Osteocyte (in vitro differentiated cells): ENCODE measurements around the gene VAPA. TPM values are rescaled to one million over a fixed set of nuclear protein-coding genes. Genes with fewer than 3 reads are reported as not detected.

Experiments used
- DNase-seq: peaks from one replicate; pipeline ENCODE4 v3.0.0; 2021; ENCODE audit warnings: mixed read lengths; ENCODE audit not compliant: unreplicated experiment; ENCODE audit errors: extremely low spot score
- H3K27ac Mint-ChIP-seq: one replicate; pipeline ENCODE4 v1.8.0; 2021; ENCODE audit warnings: mild to moderate bottlenecking, mixed read lengths; ENCODE audit not compliant: unreplicated experiment
- H3K27me3 Mint-ChIP-seq: one replicate; pipeline ENCODE4 v1.8.0; 2021; ENCODE audit warnings: mixed read lengths; ENCODE audit not compliant: unreplicated experiment
- H3K36me3 Mint-ChIP-seq: one replicate; pipeline ENCODE4 v1.8.0; 2021; ENCODE audit warnings: mixed read lengths; ENCODE audit not compliant: unreplicated experiment
- H3K4me1 Mint-ChIP-seq: one replicate; pipeline ENCODE4 v1.8.0; 2021; ENCODE audit warnings: mixed read lengths; ENCODE audit not compliant: unreplicated experiment
- H3K4me3 Mint-ChIP-seq: one replicate; pipeline ENCODE4 v1.8.0; 2021; ENCODE audit warnings: mild to moderate bottlenecking, moderate library complexity, mixed read lengths; ENCODE audit not compliant: unreplicated experiment
- H3K9me3 Mint-ChIP-seq: one replicate; pipeline ENCODE4 v1.8.0; 2021; ENCODE audit warnings: mixed read lengths; ENCODE audit not compliant: unreplicated experiment
- CTCF ChIP-seq: fragments of 200-600 bp; sonication (generic); IDR thresholded peaks from 2 replicates; pipeline ENCODE4 v1.5.0; 2021; ENCODE audit warnings: antibody characterized with exemption, mild to moderate bottlenecking, moderate library complexity
- total RNA-seq: library from RNA; stranded (reverse); gene quantifications from 2 replicates; pipeline ENCODE4 v1.2.1, GENCODE V29; 2021

VAPA gene
- total RNA-seq, 1 donor from 2014 or later: 157 TPM

GRCh38 chr18:9952633-9953416, 39.0 kb downstream of the VAPA start:
- peaks cover 41% of the 10 kb centered on the region for H3K36me3 Mint-ChIP-seq
- no peaks in the 10 kb centered on the region for H3K4me1 Mint-ChIP-seq
- DNase-seq: no peak
- no peaks in the 10 kb centered on the region for H3K9me3 Mint-ChIP-seq
- TF ChIP-seq CTCF: no peak
- H3K27me3 Mint-ChIP-seq: no peaks in the 10 kb centered on the region
- H3K4me3 Mint-ChIP-seq: no peak overlapping the region
- no peak overlapping the region for H3K27ac Mint-ChIP-seq

- DNase-seq: no peak
- Mint-ChIP-seq H3K4me1 (no peaks in the 10 kb centered on the region), H3K36me3 (peaks cover 19% of the 10 kb centered on the region), H3K27ac (no peak overlapping the region), H3K9me3 (no peaks in the 10 kb centered on the region), H3K4me3 (no peak overlapping the region), H3K27me3 (no peaks in the 10 kb centered on the region)
- TF ChIP-seq CTCF: no peak
These were observed 45.1 kb downstream of the VAPA start for GRCh38 chr18:9958861-9959399.

- H3K27ac Mint-ChIP-seq: no peak overlapping the region
- H3K4me3 Mint-ChIP-seq: no peak overlapping the region
- H3K4me1 Mint-ChIP-seq: no peaks in the 10 kb centered on the region
- H3K36me3 Mint-ChIP-seq: peaks cover 14% of the 10 kb centered on the region
- no peaks in the 10 kb centered on the region for H3K9me3 Mint-ChIP-seq
- no peak for TF ChIP-seq CTCF
- no peaks in the 10 kb centered on the region for H3K27me3 Mint-ChIP-seq
- DNase-seq: no peak
These were observed 45.7 kb downstream of the VAPA start for GRCh38 chr18:9959564-9959963.

- Mint-ChIP-seq H3K9me3 (no peaks in the 10 kb centered on the region), H3K36me3 (peaks cover 11% of the 10 kb centered on the region), H3K27me3 (no peaks in the 10 kb centered on the region), H3K4me1 (no peaks in the 10 kb centered on the region), H3K4me3 (no peak overlapping the region), H3K27ac (no peak overlapping the region)
- no peak for DNase-seq
- no peak for TF ChIP-seq CTCF
These were observed 46.6 kb downstream of the VAPA start for GRCh38 chr18:9960258-9960904.

- H3K9me3 Mint-ChIP-seq: no peaks in the 10 kb centered on the region
- no peak for DNase-seq
- H3K27me3 Mint-ChIP-seq: no peaks in the 10 kb centered on the region
- peaks cover 10% of the 10 kb centered on the region for H3K36me3 Mint-ChIP-seq
- no peak overlapping the region for H3K4me3 Mint-ChIP-seq
- H3K4me1 Mint-ChIP-seq: no peaks in the 10 kb centered on the region
- H3K27ac Mint-ChIP-seq: no peak overlapping the region
- no peak for TF ChIP-seq CTCF
These were observed 47.2 kb downstream of the VAPA start for GRCh38 chr18:9961041-9961440.
